HK-2 (cell line): ENCODE results near the gene ALK.

Source experiments
- DNase-seq: peaks from one replicate; pipeline ENCODE4 v3.0.0-alpha.2; 2018; ENCODE audit not compliant: unreplicated experiment

Gene ALK

GRCh38 chr2:29789911-29790485, 131.4 kb downstream of the ALK start:
- DNase-seq, result no peak

GRCh38 chr2:29787473-29788465, 133.6 kb downstream of the ALK start:
- DNase-seq, result no peak

GRCh38 chr2:29786361-29786760, 135.0 kb downstream of the ALK start:
- DNase-seq, result no peak

- DNase-seq, result no peak
Observed at GRCh38 chr2:29783666-29784065, 137.7 kb downstream of the ALK start.

GRCh38 chr2:29782549-29783458, 138.6 kb downstream of the ALK start:
- no peak for DNase-seq

- no peak for DNase-seq
Observed at GRCh38 chr2:29782087-29782486, 139.3 kb downstream of the ALK start.

GRCh38 chr2:29780906-29781305, 140.5 kb downstream of the ALK start:
- no peak for DNase-seq

GRCh38 chr2:29777161-29777560, 144.2 kb downstream of the ALK start:
- no peak for DNase-seq

- no peak for DNase-seq
Observed at GRCh38 chr2:29776406-29776805, 145.0 kb downstream of the ALK start.

GRCh38 chr2:29775937-29776336, 145.4 kb downstream of the ALK start:
- no peak for DNase-seq

GRCh38 chr2:29774624-29775023, 146.8 kb downstream of the ALK start:
- DNase-seq, result no peak

GRCh38 chr2:29770846-29771245, 150.5 kb downstream of the ALK start:
- DNase-seq, result no peak

- no peak for DNase-seq
Observed at GRCh38 chr2:29769847-29770246, 151.5 kb downstream of the ALK start.

- DNase-seq, result no peak
Observed at GRCh38 chr2:29767606-29768335, 153.6 kb downstream of the ALK start.

- DNase-seq, result no peak
Observed at GRCh38 chr2:29766191-29766590, 155.2 kb downstream of the ALK start.

- no peak for DNase-seq
Observed at GRCh38 chr2:29765721-29766120, 155.7 kb downstream of the ALK start.

- DNase-seq, result no peak
Observed at GRCh38 chr2:29763371-29763770, 158.0 kb downstream of the ALK start.

GRCh38 chr2:29762239-29762638, 159.1 kb downstream of the ALK start:
- no peak for DNase-seq

GRCh38 chr2:29761278-29761677, 160.1 kb downstream of the ALK start:
- DNase-seq, result no peak

- DNase-seq, result no peak
Observed at GRCh38 chr2:29760008-29760407, 161.4 kb downstream of the ALK start.

- no peak for DNase-seq
Observed at GRCh38 chr2:29759360-29759759, 162.0 kb downstream of the ALK start.
